Keratinocyte (primary cell): ENCODE measurements around the gene HOXC11. TPM values are rescaled to one million over a fixed set of nuclear protein-coding genes. Genes with fewer than 3 reads are reported as not detected.

ENCODE experiments used
- DNase-seq: peaks from one replicate; pipeline ENCODE4 v3.0.0-alpha.2; 2011; ENCODE audit warnings: low read depth, missing footprints, low spot score
- FAIRE-seq: peaks from 2 replicates; lab custom pipeline; 2011; peaks lifted over from hg19 to GRCh38; lab: Jason Lieb, UNC
- H2AFZ ChIP-seq: 2 replicates; pipeline ENCODE4 v1.6.0; 2012; ENCODE audit warnings: low read length, control low read depth, inconsistent platforms; ENCODE audit not compliant: control insufficient read depth
- H3K27ac ChIP-seq: 2 replicates; pipeline ENCODE4 v1.5.1; 2011; ENCODE audit warnings: low read length; ENCODE audit not compliant: control insufficient read depth, insufficient read depth
- H3K27me3 ChIP-seq: 3 replicates; pipeline ENCODE4 v1.6.0; 2011; ENCODE audit warnings: low read length; ENCODE audit not compliant: control insufficient read depth, insufficient read depth; ENCODE audit errors: extremely low read depth
- H3K36me3 ChIP-seq, 2 experiments: 2 replicates in 1 of 2; 3 replicates in 1 of 2; pipeline ENCODE4 v1.5.1; 2011; ENCODE audit warnings: low read length in 2 of 2, mild to moderate bottlenecking in 1 of 2; ENCODE audit not compliant: control insufficient read depth in 2 of 2, insufficient read depth in 2 of 2; ENCODE audit errors: extremely low read depth in 1 of 2
- H3K4me1 ChIP-seq: 3 replicates; pipeline ENCODE4 v1.5.1; 2011; ENCODE audit warnings: low read length; ENCODE audit not compliant: control insufficient read depth, insufficient read depth; ENCODE audit errors: extremely low read depth
- H3K4me2 ChIP-seq: 3 replicates; pipeline ENCODE4 v1.6.0; 2011; ENCODE audit warnings: low read depth, low read length; ENCODE audit not compliant: control insufficient read depth, insufficient read depth; ENCODE audit errors: extremely low read depth
- H3K4me3 ChIP-seq, 3 experiments: fragments of 200-600 bp in 1 of 3; sonication (generic) in 1 of 3; 2 replicates in 2 of 3; 3 replicates in 1 of 3; pipeline ENCODE4 v1.5.1; 2011 to 2016; ENCODE audit warnings: low read length in 3 of 3, mild to moderate bottlenecking in 3 of 3, control low read depth in 2 of 3, inconsistent platforms in 1 of 3, low read depth in 1 of 3, mixed read lengths in 1 of 3, mixed run types in 1 of 3, moderate library complexity in 1 of 3; ENCODE audit not compliant: control insufficient read depth in 2 of 3, insufficient read depth in 2 of 3; ENCODE audit errors: extremely low read depth in 1 of 3
- H3K79me2 ChIP-seq: 2 replicates; pipeline ENCODE4 v1.6.0; 2012; ENCODE audit warnings: low read length; ENCODE audit not compliant: control insufficient read depth, insufficient read depth
- H3K9ac ChIP-seq: 3 replicates; pipeline ENCODE4 v1.6.0; 2011; ENCODE audit warnings: low read length; ENCODE audit not compliant: control insufficient read depth, insufficient read depth; ENCODE audit errors: extremely low read depth
- H3K9me1 ChIP-seq: 3 replicates; pipeline ENCODE4 v1.6.0; 2011; ENCODE audit warnings: low read length; ENCODE audit not compliant: control insufficient read depth, insufficient read depth; ENCODE audit errors: extremely low read depth
- H3K9me3 ChIP-seq: 2 replicates; pipeline ENCODE4 v1.5.1; 2012; ENCODE audit warnings: low read depth, low read length; ENCODE audit not compliant: control insufficient read depth
- H4K20me1 ChIP-seq: 3 replicates; pipeline ENCODE4 v1.6.0; 2011; ENCODE audit warnings: low read length; ENCODE audit not compliant: control insufficient read depth, insufficient read depth; ENCODE audit errors: extremely low read depth
- CTCF ChIP-seq, 3 experiments: IDR thresholded peaks in 1 of 3; conservative IDR thresholded peaks in 1 of 3; optimal IDR thresholded peaks in 1 of 3; 2 replicates in 2 of 3; 3 replicates in 1 of 3; pipeline versions ENCODE3 to v1.5.1; 2011; ENCODE audit warnings: low read length in 3 of 3, mild to moderate bottlenecking in 3 of 3, moderate library complexity in 2 of 3, control low read depth in 1 of 3, inconsistent platforms in 1 of 3; ENCODE audit not compliant: insufficient read depth in 2 of 3; ENCODE audit errors: extremely low read depth in 1 of 3
- EZH2 ChIP-seq: IDR thresholded peaks from one replicate; pipeline ENCODE4 v1.6.1; 2012; ENCODE audit warnings: inconsistent platforms, mild to moderate bottlenecking, low read length, moderate library complexity
- dilution Hi-C: fragments of 300-500 bp; cut with MboI; formaldehyde crosslinking; loops from one replicate; pipeline ENCODE4 v1.7.0; 2020; ENCODE audit warnings: low sequenced_read_pairs; ENCODE audit not compliant: extremely low pct_ligation_motif_present
- polyA plus RNA-seq, 5 experiments: library from polyadenylated mRNA; depleted of rRNA in 3 of 5; stranded (reverse) in 3 of 5; stranded (forward) in 1 of 5; unstranded in 1 of 5; fragments of >200 nt; gene quantifications; 1 replicate in 1 of 5; 2 replicates in 3 of 5; 3 replicates in 1 of 5; pipeline versions ENCODE4 v1.2.1 to v1.2.3, GENCODE V29; 2011 to 2012; ENCODE audit warnings: missing spikeins in 2 of 5, low read depth in 1 of 5, low replicate concordance in 1 of 5

HOXC11 gene
- polyA plus RNA-seq, 1 donor (not counting 4 experiments of a cell fraction or from before 2014, with no cell fraction given) = 1.6 TPM

- DNase-seq (no peak), FAIRE-seq (no peak)
- H3K4me1 ChIP-seq = peaks cover 20% of the 10 kb centered on the region
- peaks cover 7% of the 10 kb centered on the region for H3K27me3 ChIP-seq
- H3K4me2 ChIP-seq = no peak overlapping the region
- TF ChIP-seq CTCF (optimal IDR thresholded peaks at IDR 0.05 in 1 of 3, IDR thresholded peaks at IDR 0.05 in 1 of 3, conservative IDR thresholded peaks at IDR 0.05 in 1 of 3; ENCODE audit: extremely low read depth in 1 of 3, insufficient read depth in 2 of 3, low read length in 3 of 3) (no peak), EZH2 (no peak)
- peaks cover 5% of the 10 kb centered on the region for H3K9me1 ChIP-seq
- no peak overlapping the region for H3K4me3 ChIP-seq
- no peak overlapping the region for H2AFZ ChIP-seq
- peaks cover 6 to 11% of the 10 kb centered on the region in 2 experiments for H3K36me3 ChIP-seq
- dilution Hi-C loops = loop anchor here (25.0 kb wide), 1 partner anchor 183 kb away; the partner anchor contains the start of gene CISTR
- no peaks in the 10 kb centered on the region for H4K20me1 ChIP-seq
- H3K9ac ChIP-seq = no peak overlapping the region
- no peak overlapping the region for H3K27ac ChIP-seq
- no peaks in the 10 kb centered on the region for H3K9me3 ChIP-seq
- H3K79me2 ChIP-seq = peaks cover 16% of the 10 kb centered on the region
These were observed 27.7 kb upstream of the HOXC11 start for GRCh38 chr12:53944907-53945847.

- H3K4me1 ChIP-seq = peaks cover 14% of the 10 kb centered on the region
- DNase-seq (no peak), FAIRE-seq (no peak)
- H2AFZ ChIP-seq = no peak overlapping the region
- dilution Hi-C loops = loop anchor here (25.0 kb wide), 1 partner anchor 185 kb away; the partner anchor contains the start of gene CISTR
- TF ChIP-seq EZH2 = no peak
- TF ChIP-seq CTCF (optimal IDR thresholded peaks at IDR 0.05 in 1 of 3, IDR thresholded peaks at IDR 0.05 in 1 of 3, conservative IDR thresholded peaks at IDR 0.05 in 1 of 3; ENCODE audit: extremely low read depth in 1 of 3, insufficient read depth in 2 of 3, low read length in 3 of 3) = no peak
- no peaks in the 10 kb centered on the region for H3K9me3 ChIP-seq
- H4K20me1 ChIP-seq = no peaks in the 10 kb centered on the region
- no peak overlapping the region for H3K9ac ChIP-seq
- no peak overlapping the region for H3K4me3 ChIP-seq
- H3K9me1 ChIP-seq = peaks cover 5% of the 10 kb centered on the region
- no peak overlapping the region for H3K4me2 ChIP-seq
- no peak overlapping the region for H3K27ac ChIP-seq
- peaks cover 3% of the 10 kb centered on the region for H3K79me2 ChIP-seq
- H3K27me3 ChIP-seq = peaks cover 30% of the 10 kb centered on the region
- peaks cover 6 to 11% of the 10 kb centered on the region in 2 experiments for H3K36me3 ChIP-seq
These were observed 25.2 kb upstream of the HOXC11 start for GRCh38 chr12:53947743-53948142.
